Stimulated activated CD4-positive, alpha-beta T cell treated with anti-CD3 and anti-CD28 coated beads, TNF-alpha, amount 100 ng/mL, for 48 hours (primary cell): ENCODE results near the gene HCN2.
A peak's percentile ranks its signal among the peaks of the same experiment; 100 is the strongest.
"Not testable (repeated sequence)": the region's sequence is repeated elsewhere in the genome, so short reads cannot be mapped to it uniquely, and the experiment has no call there.

Experiments
- DNase-seq, 3 donors: peaks; one replicate each; pipeline ENCODE4 v3.0.0-alpha.2; 2020; ENCODE audit warnings: low read depth in 3 of 3

HCN2 gene

GRCh38 chr19:585146-585545 is 4.5 kb upstream of the HCN2 start:
- DNase-seq, result not testable (repeated sequence)

- no peak for DNase-seq
Measured at GRCh38 chr19:585551-586110, 4.0 kb upstream of the HCN2 start.

- peak in 2 of 3 donors; percentile 43 to 67 for DNase-seq
Measured at GRCh38 chr19:588093-588740, 1.5 kb upstream of the HCN2 start.

GRCh38 chr19:588741-589692 is 664 bp upstream of the HCN2 start:
- no peak for DNase-seq

GRCh38 chr19:590396-590745 is 690 bp downstream of the HCN2 start:
- no peak for DNase-seq

GRCh38 chr19:590750-591098 is 1.0 kb downstream of the HCN2 start:
- DNase-seq, result no peak

GRCh38 chr19:591099-591958 is 1.6 kb downstream of the HCN2 start:
- DNase-seq, result no peak

GRCh38 chr19:592101-592500 is 2.4 kb downstream of the HCN2 start:
- no peak for DNase-seq

- DNase-seq, result no peak
Measured at GRCh38 chr19:593055-593454, 3.4 kb downstream of the HCN2 start.

GRCh38 chr19:593505-593904 is 3.8 kb downstream of the HCN2 start:
- no peak for DNase-seq

GRCh38 chr19:594265-594870 is 4.7 kb downstream of the HCN2 start:
- DNase-seq, result no peak

- DNase-seq, result no peak
Measured at GRCh38 chr19:595326-596262, 5.9 kb downstream of the HCN2 start.

GRCh38 chr19:596263-596655 is 6.6 kb downstream of the HCN2 start:
- no peak for DNase-seq

GRCh38 chr19:597406-598315 is 8.0 kb downstream of the HCN2 start:
- no peak for DNase-seq

- no peak for DNase-seq
Measured at GRCh38 chr19:601310-601709, 11.6 kb downstream of the HCN2 start.

- DNase-seq, result no peak
Measured at GRCh38 chr19:601790-602189, 12.1 kb downstream of the HCN2 start.

- DNase-seq, result no peak
Measured at GRCh38 chr19:602391-603301, 13.0 kb downstream of the HCN2 start.

- not testable (repeated sequence) for DNase-seq
Measured at GRCh38 chr19:603302-603639, 13.6 kb downstream of the HCN2 start.
